Activated T-helper 1 cell treated with anti-CD3 and anti-CD28 coated beads, Interleukin-2, amount 50 U/mL, for 16 hours (primary cell): Measurements from ENCODE around the gene PARD3B.

Source experiments
- DNase-seq, 2 donors: peaks; one replicate each; pipeline ENCODE4 v3.0.0-alpha.2; 2020; ENCODE audit warnings: low read depth in 1 of 2, low spot score in 1 of 2

Gene PARD3B

GRCh38 chr2:204654669-204655068 is 109.4 kb downstream of the PARD3B start:
- no peak for DNase-seq

DNA sequence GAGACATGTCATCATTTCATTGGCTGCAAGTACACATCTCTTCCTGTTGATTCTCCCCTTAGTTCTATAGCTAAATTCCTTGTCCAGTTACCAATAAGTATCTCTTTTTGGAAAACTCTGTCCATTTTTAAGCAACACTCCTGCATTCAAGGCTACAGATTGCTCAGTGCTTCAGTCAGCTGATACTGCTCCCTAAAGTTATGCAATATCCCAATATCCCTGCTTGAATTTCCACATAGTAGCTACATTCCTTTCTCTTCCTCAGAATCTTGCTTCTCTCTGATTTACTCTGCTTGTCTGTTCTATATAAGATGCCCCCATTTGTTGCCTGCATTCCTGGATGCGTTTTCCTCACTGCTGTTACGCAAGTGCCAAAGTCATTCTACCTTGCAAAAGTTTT is 109.8 kb downstream of the PARD3B start:
- no peak for DNase-seq

DNA sequence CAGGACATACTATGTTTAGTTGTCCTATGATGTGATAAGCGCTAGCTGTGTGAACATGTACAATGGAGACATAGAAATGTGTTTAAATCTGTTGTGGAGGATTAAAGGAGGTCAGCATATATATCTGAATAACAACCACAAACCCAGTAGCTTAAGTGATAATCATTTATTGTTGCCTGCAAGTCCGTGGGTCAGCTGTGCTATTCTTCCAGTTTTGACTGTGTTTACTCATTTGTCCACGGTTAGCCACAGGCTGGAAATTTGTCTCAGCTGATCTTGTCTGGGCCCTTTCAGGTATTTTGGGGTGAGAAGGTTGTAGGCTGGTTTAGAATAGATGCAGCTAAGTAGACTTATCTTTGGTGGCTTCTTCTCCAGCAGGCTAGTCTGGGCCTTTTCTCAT is 110.4 kb downstream of the PARD3B start:
- no peak for DNase-seq

GRCh38 chr2:204657024-204657423 is 111.7 kb downstream of the PARD3B start:
- DNase-seq, result no peak

- DNase-seq, result no peak
Observed at GRCh38 chr2:204662956-204663355, 117.7 kb downstream of the PARD3B start.

GRCh38 chr2:204663816-204664425 is 118.6 kb downstream of the PARD3B start:
- no peak for DNase-seq

GRCh38 chr2:204664708-204665121 is 119.4 kb downstream of the PARD3B start:
- no peak for DNase-seq

DNA sequence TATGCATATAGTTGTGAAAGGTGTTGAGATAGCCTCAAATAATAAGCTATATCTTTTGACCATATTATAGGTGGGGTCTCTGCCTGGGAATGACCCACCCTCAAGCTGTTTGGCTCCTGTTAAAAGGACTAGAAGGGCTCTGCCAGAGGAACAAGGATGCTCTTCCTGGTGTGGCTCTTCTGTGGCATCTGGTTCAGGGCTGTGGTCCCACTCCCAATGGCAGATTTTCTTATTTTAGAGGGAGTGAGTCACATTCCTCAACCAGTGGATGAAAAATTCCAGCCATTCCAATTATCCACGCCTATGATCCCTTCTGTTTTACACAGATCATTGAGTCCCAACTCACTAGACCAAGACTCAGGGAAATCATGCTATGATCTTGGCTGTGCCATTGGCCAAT is 119.9 kb downstream of the PARD3B start:
- no peak for DNase-seq

- DNase-seq, result no peak
Observed at GRCh38 chr2:204665771-204666170, 120.5 kb downstream of the PARD3B start.

DNA sequence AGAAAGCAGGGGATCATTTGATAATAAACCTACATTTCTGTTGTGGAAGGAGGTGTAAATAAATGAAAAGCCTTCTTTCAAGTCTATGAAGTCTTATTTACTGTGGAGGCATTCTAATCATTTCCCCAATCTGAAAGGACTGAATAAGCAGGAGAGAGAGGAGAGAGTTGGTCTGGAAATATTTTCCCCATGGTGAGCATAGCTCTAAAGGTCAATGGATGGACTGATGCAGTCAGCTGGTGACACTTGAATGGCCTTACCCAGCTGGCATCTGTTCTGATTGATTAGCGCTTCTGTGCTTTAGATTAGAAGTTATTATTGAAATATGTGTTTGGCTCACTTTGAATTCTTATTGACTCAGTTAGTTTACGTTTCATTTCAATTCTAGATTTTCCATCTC is 122.7 kb downstream of the PARD3B start:
- DNase-seq, result no peak

DNA sequence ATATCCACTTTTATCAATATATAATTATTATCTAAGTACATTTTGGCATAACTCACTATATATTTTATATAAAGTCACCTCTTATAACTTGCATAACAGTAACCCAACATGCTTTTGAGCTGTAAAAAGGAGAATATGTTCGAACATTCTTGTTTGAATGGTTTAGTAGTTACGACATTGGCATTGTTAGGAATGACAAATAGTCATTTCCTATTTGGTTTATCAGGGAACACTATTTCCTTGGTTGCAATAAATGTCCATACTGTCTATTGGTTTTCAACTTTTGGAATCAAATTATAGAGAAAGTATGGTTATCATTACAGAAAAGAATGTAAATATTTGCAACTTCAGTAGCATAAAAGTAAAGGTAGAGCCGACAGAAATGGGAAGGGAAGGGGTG is 124.1 kb downstream of the PARD3B start:
- DNase-seq, result no peak

- DNase-seq, result no peak
Observed at GRCh38 chr2:204670124-204670523, 124.8 kb downstream of the PARD3B start.

GRCh38 chr2:204670756-204671155 is 125.5 kb downstream of the PARD3B start:
- DNase-seq, result no peak

GRCh38 chr2:204672772-204673171 is 127.5 kb downstream of the PARD3B start:
- no peak for DNase-seq

DNA sequence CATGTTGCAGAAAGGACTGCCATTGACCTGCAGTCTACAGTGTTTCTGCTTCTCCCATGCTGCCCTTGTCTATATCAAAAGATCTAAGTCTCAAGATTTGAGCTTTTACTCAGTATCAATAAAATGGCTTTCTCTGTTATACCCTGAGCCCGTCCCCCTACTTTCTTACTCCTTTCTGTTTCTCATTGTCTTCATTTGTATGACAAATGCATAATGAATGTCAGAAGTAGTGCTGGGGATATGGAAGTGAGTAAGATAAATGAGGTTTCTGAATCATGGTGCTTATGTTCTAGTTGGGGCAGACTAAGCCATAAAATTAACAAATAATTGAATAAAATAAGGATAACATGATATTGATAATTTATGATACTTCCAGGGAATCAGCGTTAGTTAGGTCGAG is 128.6 kb downstream of the PARD3B start:
- no peak for DNase-seq

DNA sequence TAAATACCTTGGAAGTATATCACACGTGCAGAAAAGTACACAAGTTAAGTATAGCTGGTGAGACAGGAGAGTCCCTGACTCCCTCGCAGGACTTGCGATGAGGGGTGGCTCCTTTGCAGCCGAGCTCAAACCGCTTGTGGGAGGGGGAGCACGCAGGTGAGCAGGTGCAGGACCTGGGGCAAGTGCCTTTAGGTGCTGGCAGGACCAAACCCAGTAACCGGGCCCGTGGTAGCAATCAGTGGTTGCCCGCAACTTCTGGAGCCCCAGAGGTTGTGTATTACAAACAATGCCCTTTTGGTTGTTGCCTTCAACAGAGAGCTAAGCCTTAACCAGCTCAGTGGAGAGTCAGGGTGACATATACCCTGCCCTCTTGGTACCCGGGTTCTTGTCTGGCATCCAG is 132.8 kb downstream of the PARD3B start:
- no peak for DNase-seq

- DNase-seq, result no peak
Observed at GRCh38 chr2:204680576-204680975, 135.3 kb downstream of the PARD3B start.

DNA sequence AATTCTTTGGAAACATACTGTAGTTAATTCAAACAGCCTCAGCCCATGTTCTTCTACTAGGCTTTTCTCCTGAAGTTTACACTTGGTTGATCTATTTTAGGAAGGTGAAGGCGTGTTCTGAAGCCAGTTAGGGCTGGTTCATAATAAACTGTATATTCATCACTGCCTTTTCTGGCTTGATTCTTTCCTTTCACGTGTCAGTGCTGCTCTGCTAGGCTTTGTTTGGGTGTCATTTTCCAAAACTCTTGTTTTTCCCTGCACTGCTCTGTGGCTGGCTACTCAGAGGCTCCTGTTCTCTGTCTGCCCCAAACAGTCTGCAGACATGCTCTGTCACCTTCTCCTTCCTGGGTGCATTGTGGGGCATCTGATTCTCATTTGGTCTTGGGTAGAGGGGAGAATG is 136.1 kb downstream of the PARD3B start:
- DNase-seq, result no peak

DNA sequence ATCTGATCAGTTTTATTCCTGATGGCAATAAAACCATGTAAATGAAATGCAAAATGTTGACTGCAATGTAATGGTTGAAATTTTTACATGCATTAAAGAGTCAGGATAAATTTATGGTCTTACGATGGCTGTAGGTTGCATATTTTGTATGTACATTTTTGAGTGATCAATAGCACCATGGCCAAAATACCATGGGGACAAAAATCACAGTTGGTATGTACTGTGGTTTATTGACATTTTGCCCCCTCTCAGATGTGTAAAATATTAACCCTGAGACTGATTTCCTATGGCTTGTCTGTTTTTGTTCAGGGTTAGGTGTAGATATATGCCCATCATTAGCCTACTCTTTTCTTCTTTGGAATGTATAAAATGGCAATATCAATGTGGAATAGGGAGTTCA is 138.1 kb downstream of the PARD3B start:
- no peak for DNase-seq

DNA sequence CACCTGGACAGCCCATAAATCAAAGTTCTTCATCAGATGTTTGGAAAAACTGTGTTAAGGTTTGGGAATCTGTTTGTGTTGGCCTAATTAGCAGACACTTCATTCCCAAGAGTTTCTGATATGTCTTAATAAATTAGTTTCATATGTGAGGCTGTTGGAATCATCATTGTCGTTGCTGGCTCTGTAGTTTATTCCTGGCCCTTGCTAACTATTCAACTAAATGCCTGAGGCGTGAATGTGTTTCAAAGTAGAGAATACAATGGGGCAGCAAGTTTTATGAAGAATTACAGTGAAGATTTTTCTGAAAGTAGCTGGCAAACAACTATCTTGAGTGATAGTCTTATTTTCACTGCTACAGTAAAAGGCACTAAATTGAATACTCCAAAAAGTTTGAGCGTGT is 141.1 kb downstream of the PARD3B start:
- no peak for DNase-seq

- DNase-seq, result no peak
Observed at GRCh38 chr2:204687776-204688175, 142.5 kb downstream of the PARD3B start.

DNA sequence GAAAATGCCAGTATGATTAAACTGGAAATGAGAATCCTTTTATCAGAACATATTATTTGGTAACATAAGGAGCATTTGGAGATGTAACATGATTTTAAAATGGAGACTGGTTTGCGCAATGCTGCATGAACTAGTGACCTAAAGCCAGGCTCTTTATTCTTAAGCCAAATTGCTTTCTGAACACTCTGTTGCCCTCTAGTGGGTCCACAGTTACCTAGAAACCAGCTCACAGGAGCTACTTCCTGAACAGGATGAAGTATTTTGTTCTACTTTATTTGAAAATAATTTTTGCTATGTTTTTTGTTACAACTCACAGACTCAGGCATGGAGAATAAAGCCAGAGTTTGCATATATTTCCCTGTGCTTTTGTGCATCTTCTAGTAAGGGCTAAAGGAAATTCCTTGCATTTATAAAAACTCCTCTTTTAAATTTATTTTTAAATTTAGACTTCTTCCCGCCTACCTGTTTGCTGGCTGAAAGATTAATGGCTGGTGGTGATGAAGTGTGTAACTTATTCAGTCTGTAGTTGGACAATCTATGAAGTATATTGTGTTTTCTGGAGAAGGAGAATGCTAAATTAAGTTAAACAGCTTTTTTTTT is 146.7 kb downstream of the PARD3B start:
- no peak for DNase-seq

DNA sequence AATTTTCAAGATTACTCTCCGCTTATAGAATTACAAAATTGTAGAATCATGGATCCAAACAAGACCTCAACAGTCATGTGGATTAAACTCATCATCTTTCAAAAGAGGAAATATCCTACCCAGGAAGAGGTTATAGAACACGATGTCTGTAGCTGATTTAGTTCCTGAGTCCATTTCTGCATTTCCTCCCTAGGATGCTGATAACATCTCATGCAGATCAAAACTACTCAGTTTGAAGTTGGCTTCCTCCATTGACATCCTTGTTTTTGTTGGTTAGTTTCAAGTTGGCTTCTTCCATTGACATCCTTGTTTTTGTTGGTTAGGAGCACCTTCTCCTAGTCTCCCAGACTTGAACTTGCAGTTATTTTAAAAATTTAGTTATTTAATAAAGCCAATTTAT is 147.5 kb downstream of the PARD3B start:
- DNase-seq, result no peak
